Keratinocyte (primary cell): ENCODE data around the gene PARD3.

Experiments
- EZH2 ChIP-seq: IDR thresholded peaks from one replicate; pipeline ENCODE4 v1.6.1; 2012; ENCODE audit warnings: inconsistent platforms, mild to moderate bottlenecking, low read length, moderate library complexity
- TF ChIP-seq, protein P1 (sequence below), 3 experiments: IDR thresholded peaks in 1 of 3; conservative IDR thresholded peaks in 1 of 3; optimal IDR thresholded peaks in 1 of 3; 2 replicates in 2 of 3; 3 replicates in 1 of 3; pipeline versions ENCODE3 to v1.5.1; 2011; ENCODE audit warnings: low read length in 3 of 3, mild to moderate bottlenecking in 3 of 3, moderate library complexity in 2 of 3, control low read depth in 1 of 3, inconsistent platforms in 1 of 3; ENCODE audit not compliant: insufficient read depth in 2 of 3; ENCODE audit errors: extremely low read depth in 1 of 3

DNA sequence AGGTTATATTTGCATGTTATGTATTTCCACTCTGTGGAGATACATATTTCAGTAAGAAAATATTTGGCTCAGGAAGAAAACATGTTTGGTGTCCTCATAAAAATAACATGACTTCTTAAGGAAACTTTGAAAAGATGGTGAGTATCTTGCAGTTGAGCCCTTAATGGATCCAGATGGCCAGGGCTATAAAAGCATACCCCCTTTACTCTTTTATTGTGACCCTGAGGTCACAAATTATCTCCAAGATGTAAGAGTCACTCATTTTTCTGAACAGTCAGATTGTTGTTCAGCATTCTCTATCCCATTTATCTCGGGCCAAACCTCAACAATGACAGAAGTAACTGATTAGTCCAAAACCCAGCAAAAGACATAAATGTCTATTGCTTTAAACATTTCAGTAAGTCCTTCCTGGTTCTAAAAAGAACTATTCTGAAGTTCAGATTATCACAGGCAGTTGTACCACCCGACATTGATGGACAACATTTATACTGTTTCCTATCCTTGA, 539.4 kb downstream of the PARD3 start:
- TF ChIP-seq, protein P1, sequence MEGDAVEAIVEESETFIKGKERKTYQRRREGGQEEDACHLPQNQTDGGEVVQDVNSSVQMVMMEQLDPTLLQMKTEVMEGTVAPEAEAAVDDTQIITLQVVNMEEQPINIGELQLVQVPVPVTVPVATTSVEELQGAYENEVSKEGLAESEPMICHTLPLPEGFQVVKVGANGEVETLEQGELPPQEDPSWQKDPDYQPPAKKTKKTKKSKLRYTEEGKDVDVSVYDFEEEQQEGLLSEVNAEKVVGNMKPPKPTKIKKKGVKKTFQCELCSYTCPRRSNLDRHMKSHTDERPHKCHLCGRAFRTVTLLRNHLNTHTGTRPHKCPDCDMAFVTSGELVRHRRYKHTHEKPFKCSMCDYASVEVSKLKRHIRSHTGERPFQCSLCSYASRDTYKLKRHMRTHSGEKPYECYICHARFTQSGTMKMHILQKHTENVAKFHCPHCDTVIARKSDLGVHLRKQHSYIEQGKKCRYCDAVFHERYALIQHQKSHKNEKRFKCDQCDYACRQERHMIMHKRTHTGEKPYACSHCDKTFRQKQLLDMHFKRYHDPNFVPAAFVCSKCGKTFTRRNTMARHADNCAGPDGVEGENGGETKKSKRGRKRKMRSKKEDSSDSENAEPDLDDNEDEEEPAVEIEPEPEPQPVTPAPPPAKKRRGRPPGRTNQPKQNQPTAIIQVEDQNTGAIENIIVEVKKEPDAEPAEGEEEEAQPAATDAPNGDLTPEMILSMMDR (optimal IDR thresholded peaks at IDR 0.05 in 1 of 3, IDR thresholded peaks at IDR 0.05 in 1 of 3, conservative IDR thresholded peaks at IDR 0.05 in 1 of 3; ENCODE audit: extremely low read depth in 1 of 3, insufficient read depth in 2 of 3, low read length in 3 of 3): no peak
- TF ChIP-seq EZH2: no peak
